Neural cell (in vitro differentiated cells): ENCODE measurements around the gene NTNG1. TPM values are rescaled to one million over a fixed set of nuclear protein-coding genes. Genes with fewer than 3 reads are reported as not detected.

Source experiments
- H2AFZ ChIP-seq: fragments of 200-600, 300-800 bp; sonication (generic), shearing (Covaris generic); 2 replicates; pipeline ENCODE4 v1.6.0; 2014; ENCODE audit warnings: low read depth, mild to moderate bottlenecking, antibody characterized with exemption, low read length, moderate library complexity
- H3F3A ChIP-seq: fragments of 200-600 bp; shearing (Covaris generic); 2 replicates; pipeline ENCODE4 v1.6.1; 2016; ENCODE audit warnings: mild to moderate bottlenecking, moderate library complexity, mixed read lengths, antibody characterized with exemption, low read length; ENCODE audit not compliant: insufficient read depth, poor library complexity, severe bottlenecking
- H3K27ac ChIP-seq: fragments of 200-600, 300-800 bp; sonication (generic), shearing (Covaris generic); 2 replicates; pipeline ENCODE4 v1.5.1; 2014; ENCODE audit warnings: mild to moderate bottlenecking, low read length, moderate library complexity
- H3K27me3 ChIP-seq: fragments of 300-800, 200-600 bp; sonication (generic), shearing (Covaris generic); 2 replicates; pipeline ENCODE4 v1.6.0; 2014; ENCODE audit warnings: mild to moderate bottlenecking, low read depth, low read length, moderate library complexity; ENCODE audit not compliant: insufficient read depth
- H3K36me3 ChIP-seq: fragments of 300-800, 200-600 bp; sonication (generic), shearing (Covaris generic); 2 replicates; pipeline ENCODE4 v1.5.1; 2014; ENCODE audit warnings: mild to moderate bottlenecking, antibody characterized with exemption, low read length, moderate library complexity; ENCODE audit not compliant: insufficient read depth
- H3K4me2 ChIP-seq: fragments of 300-800, 200-600 bp; sonication (generic), shearing (Covaris generic); 2 replicates; pipeline ENCODE4 v1.6.0; 2014; ENCODE audit warnings: mild to moderate bottlenecking, low read length
- H3K4me3 ChIP-seq: fragments of 300-800, 200-600 bp; sonication (generic), shearing (Covaris generic); 2 replicates; pipeline ENCODE4 v1.5.1; 2014; ENCODE audit warnings: mild to moderate bottlenecking, low read length, moderate library complexity
- H3K79me2 ChIP-seq: fragments of 200-600 bp; shearing (Covaris generic); replicated peaks from 2 replicates; pipeline ENCODE4 v1.6.0; 2014; ENCODE audit warnings: mild to moderate bottlenecking, low read length, moderate library complexity; ENCODE audit not compliant: insufficient read depth
- H3K9ac ChIP-seq: fragments of 300-800, 200-600 bp; sonication (generic), shearing (Covaris generic); 2 replicates; pipeline ENCODE4 v1.6.1; 2016; ENCODE audit warnings: mild to moderate bottlenecking, low read length, mixed read lengths
- H3K9me2 ChIP-seq: fragments of 200-600 bp; shearing (Covaris generic); 2 replicates; pipeline ENCODE4 v1.6.1; 2016; ENCODE audit warnings: mild to moderate bottlenecking, low read length, mixed read lengths; ENCODE audit not compliant: insufficient read depth
- H3K9me3 ChIP-seq: fragments of 200-600, 300-800 bp; sonication (generic), shearing (Covaris generic); 2 replicates; pipeline ENCODE4 v1.6.1; 2016; ENCODE audit warnings: mild to moderate bottlenecking, mixed run types, low read length, moderate library complexity, mixed read lengths
- H4K20me1 ChIP-seq: fragments of 200-600 bp; shearing (Covaris generic); 2 replicates; pipeline ENCODE4 v1.6.1; 2016; ENCODE audit warnings: mild to moderate bottlenecking, mixed run types; ENCODE audit not compliant: insufficient read depth
- EP300 ChIP-seq: fragments of 450-650 bp; conservative IDR thresholded peaks from 2 replicates; pipeline ENCODE4 v1.6.1; 2014; ENCODE audit warnings: antibody characterized with exemption, mild to moderate bottlenecking, moderate library complexity; ENCODE audit not compliant: poor library complexity, severe bottlenecking
- EZH2 ChIP-seq: fragments of 200-600, 300-800 bp; shearing (Covaris generic), sonication (generic); IDR thresholded peaks from 2 replicates; pipeline ENCODE4 v1.6.1; 2014; ENCODE audit warnings: antibody characterized with exemption, low read length, borderline replicate concordance, mild to moderate bottlenecking; ENCODE audit not compliant: insufficient read depth, poor library complexity, severe bottlenecking
- MXI1 ChIP-seq: fragments of 450-650 bp; conservative IDR thresholded peaks from 2 replicates; pipeline ENCODE4 v1.6.1; 2014; ENCODE audit warnings: antibody characterized with exemption, mild to moderate bottlenecking; ENCODE audit not compliant: poor library complexity, severe bottlenecking
- POLR2AphosphoS5 ChIP-seq: IDR thresholded peaks from 2 replicates; pipeline ENCODE4 v1.6.1; 2012
- RAD21 ChIP-seq: fragments of 450-650 bp; conservative IDR thresholded peaks from 2 replicates; pipeline ENCODE4 v1.6.1; 2014; ENCODE audit warnings: antibody characterized with exemption, mild to moderate bottlenecking, moderate library complexity
- SMC3 ChIP-seq: fragments of 450-650 bp; conservative IDR thresholded peaks from 2 replicates; pipeline ENCODE4 v1.6.1; 2014; ENCODE audit warnings: antibody characterized with exemption, mild to moderate bottlenecking, moderate library complexity; ENCODE audit not compliant: poor library complexity
- TAF1 ChIP-seq: IDR thresholded peaks from 2 replicates; pipeline ENCODE4 v1.6.1; 2012; ENCODE audit warnings: low read depth
- polyA plus RNA-seq: library from polyadenylated mRNA; depleted of rRNA; stranded (reverse); fragments of >200 nt; gene quantifications from 2 replicates; pipeline ENCODE4 v1.2.3, GENCODE V29; 2014
- TF ChIP-seq, protein P1 (sequence below): IDR thresholded peaks from 2 replicates; pipeline ENCODE4 v1.6.1; 2012; ENCODE audit warnings: borderline replicate concordance
- TF ChIP-seq, protein P2 (sequence below): fragments of 450-650 bp; IDR thresholded peaks from 2 replicates; pipeline ENCODE4 v1.5.1; 2014; ENCODE audit warnings: antibody characterized with exemption, mild to moderate bottlenecking, moderate library complexity; ENCODE audit not compliant: poor library complexity, severe bottlenecking

NTNG1 gene
- polyA plus RNA-seq, 1 donor from 2014 or later, result not detected

DNA sequence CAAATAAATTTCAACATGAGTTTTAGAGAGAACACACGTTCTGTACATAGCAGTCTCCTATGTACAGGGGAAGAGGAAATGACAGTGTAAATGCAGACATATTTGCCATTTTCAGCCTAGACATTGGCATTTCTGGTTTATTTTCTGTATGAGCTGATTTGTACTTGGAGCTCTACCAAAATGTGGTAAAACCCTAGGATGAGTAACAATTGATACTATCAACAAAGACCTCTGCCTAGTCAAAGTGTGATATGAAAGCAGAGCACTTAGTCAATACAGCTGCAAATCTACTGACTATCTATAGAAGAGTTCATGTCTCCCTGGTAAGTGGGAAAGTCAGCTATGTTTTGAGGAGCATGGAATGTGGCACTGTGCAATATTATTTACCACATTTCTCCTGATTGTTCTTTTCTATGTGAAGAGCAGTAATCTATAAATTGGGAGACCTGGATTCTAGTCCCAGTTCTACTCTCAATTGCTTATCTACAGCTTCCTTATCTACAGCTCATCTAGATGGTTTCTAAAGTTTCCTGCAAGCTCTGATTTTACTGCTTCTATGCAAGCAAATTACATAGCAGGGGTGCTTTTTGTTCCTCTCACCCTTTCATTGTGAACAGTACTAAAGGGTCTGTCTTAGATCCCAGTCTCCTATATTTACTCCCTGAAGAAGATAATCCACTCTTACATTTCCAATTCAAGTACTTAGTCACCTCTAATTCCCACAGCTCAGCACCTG lies 334.2 kb downstream of the NTNG1 start:
- no peak overlapping the region for H3K4me3 ChIP-seq
- H3F3A ChIP-seq, result no peaks in the 10 kb centered on the region
- no peak overlapping the region for H3K4me2 ChIP-seq

DNA sequence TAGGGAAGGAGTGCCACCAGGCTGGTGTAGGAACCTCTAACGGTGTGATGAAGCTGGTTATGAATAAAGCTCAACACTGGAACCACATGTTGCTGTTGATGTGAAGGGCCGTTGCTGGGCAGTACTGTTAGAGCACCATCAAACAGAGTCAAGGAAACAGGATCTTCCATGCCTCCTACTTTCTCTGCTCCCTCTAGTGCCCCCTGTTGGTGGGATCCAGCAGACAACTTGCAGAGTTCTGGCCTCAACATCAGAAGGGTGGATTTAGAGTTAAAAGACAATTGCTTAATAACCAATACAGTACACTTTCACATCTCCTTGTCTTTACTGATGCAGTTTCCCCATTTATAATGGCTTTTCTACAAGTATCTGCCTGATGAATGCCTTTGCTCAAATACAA lies 336.4 kb downstream of the NTNG1 start:
- TF ChIP-seq MXI1 (no peak), SMC3 (no peak), POLR2AphosphoS5 (no peak), TAF1 (no peak), EZH2 (no peak), RAD21 (no peak), EP300 (no peak)
- TF ChIP-seq, protein P1, sequence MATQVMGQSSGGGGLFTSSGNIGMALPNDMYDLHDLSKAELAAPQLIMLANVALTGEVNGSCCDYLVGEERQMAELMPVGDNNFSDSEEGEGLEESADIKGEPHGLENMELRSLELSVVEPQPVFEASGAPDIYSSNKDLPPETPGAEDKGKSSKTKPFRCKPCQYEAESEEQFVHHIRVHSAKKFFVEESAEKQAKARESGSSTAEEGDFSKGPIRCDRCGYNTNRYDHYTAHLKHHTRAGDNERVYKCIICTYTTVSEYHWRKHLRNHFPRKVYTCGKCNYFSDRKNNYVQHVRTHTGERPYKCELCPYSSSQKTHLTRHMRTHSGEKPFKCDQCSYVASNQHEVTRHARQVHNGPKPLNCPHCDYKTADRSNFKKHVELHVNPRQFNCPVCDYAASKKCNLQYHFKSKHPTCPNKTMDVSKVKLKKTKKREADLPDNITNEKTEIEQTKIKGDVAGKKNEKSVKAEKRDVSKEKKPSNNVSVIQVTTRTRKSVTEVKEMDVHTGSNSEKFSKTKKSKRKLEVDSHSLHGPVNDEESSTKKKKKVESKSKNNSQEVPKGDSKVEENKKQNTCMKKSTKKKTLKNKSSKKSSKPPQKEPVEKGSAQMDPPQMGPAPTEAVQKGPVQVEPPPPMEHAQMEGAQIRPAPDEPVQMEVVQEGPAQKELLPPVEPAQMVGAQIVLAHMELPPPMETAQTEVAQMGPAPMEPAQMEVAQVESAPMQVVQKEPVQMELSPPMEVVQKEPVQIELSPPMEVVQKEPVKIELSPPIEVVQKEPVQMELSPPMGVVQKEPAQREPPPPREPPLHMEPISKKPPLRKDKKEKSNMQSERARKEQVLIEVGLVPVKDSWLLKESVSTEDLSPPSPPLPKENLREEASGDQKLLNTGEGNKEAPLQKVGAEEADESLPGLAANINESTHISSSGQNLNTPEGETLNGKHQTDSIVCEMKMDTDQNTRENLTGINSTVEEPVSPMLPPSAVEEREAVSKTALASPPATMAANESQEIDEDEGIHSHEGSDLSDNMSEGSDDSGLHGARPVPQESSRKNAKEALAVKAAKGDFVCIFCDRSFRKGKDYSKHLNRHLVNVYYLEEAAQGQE, result no peak
- TF ChIP-seq, protein P2, sequence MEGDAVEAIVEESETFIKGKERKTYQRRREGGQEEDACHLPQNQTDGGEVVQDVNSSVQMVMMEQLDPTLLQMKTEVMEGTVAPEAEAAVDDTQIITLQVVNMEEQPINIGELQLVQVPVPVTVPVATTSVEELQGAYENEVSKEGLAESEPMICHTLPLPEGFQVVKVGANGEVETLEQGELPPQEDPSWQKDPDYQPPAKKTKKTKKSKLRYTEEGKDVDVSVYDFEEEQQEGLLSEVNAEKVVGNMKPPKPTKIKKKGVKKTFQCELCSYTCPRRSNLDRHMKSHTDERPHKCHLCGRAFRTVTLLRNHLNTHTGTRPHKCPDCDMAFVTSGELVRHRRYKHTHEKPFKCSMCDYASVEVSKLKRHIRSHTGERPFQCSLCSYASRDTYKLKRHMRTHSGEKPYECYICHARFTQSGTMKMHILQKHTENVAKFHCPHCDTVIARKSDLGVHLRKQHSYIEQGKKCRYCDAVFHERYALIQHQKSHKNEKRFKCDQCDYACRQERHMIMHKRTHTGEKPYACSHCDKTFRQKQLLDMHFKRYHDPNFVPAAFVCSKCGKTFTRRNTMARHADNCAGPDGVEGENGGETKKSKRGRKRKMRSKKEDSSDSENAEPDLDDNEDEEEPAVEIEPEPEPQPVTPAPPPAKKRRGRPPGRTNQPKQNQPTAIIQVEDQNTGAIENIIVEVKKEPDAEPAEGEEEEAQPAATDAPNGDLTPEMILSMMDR, result no peak
- H3K79me2 ChIP-seq, result no peaks in the 10 kb centered on the region
- no peak overlapping the region for H3K27ac ChIP-seq
- no peaks in the 10 kb centered on the region for H4K20me1 ChIP-seq
- no peaks in the 10 kb centered on the region for H3F3A ChIP-seq
- H3K9me3 ChIP-seq, result no peaks in the 10 kb centered on the region
- H2AFZ ChIP-seq, result no peak overlapping the region
- no peak overlapping the region for H3K4me2 ChIP-seq
- no peaks in the 10 kb centered on the region for H3K27me3 ChIP-seq
- H3K9ac ChIP-seq, result no peak overlapping the region
- no peak overlapping the region for H3K4me3 ChIP-seq
- no peaks in the 10 kb centered on the region for H3K9me2 ChIP-seq
- no peaks in the 10 kb centered on the region for H3K36me3 ChIP-seq

More for the DNA sequence above, 334.2 kb downstream of the NTNG1 start:
- no peaks in the 10 kb centered on the region for H3K36me3 ChIP-seq
- H3K27me3 ChIP-seq, result no peaks in the 10 kb centered on the region
- TF ChIP-seq EP300 (no peak), SMC3 (no peak), TAF1 (no peak), MXI1 (no peak)
- TF ChIP-seq, protein P2, result no peak
- no peak overlapping the region for H2AFZ ChIP-seq
- H3K9ac ChIP-seq, result no peak overlapping the region
- no peaks in the 10 kb centered on the region for H3K9me2 ChIP-seq
- H3K27ac ChIP-seq, result no peak overlapping the region
- no peaks in the 10 kb centered on the region for H3K79me2 ChIP-seq
- H3K9me3 ChIP-seq, result no peaks in the 10 kb centered on the region
- H4K20me1 ChIP-seq, result no peaks in the 10 kb centered on the region
